Neural crest cell (in vitro differentiated cells): ENCODE results near the gene HNRNPR. TPM values are rescaled to one million over a fixed set of nuclear protein-coding genes. Genes with fewer than 3 reads are reported as not detected.
"Not testable (repeated sequence)": the region's sequence is repeated elsewhere in the genome, so short reads cannot be mapped to it uniquely, and the experiment has no call there.

Experiments
- DNase-seq: peaks from one replicate; pipeline ENCODE4 v3.0.0; 2021; ENCODE audit warnings: low read depth, mixed read lengths, low spot score
- H3K27ac Mint-ChIP-seq: one replicate; pipeline ENCODE4 v1.8.0; 2021; ENCODE audit warnings: mild to moderate bottlenecking, mixed read lengths; ENCODE audit not compliant: unreplicated experiment
- H3K27me3 Mint-ChIP-seq: 2 replicates; pipeline ENCODE4 v1.8.0; 2021; ENCODE audit warnings: low read depth, mild to moderate bottlenecking, mixed read lengths
- H3K36me3 Mint-ChIP-seq: 2 replicates; pipeline ENCODE4 v1.8.0; 2021; ENCODE audit warnings: low read depth, mild to moderate bottlenecking, mixed read lengths
- H3K4me1 Mint-ChIP-seq: 2 replicates; pipeline ENCODE4 v1.8.0; 2021; ENCODE audit warnings: mixed read lengths
- H3K4me3 Mint-ChIP-seq: one replicate; pipeline ENCODE4 v1.8.0; 2021; ENCODE audit warnings: mild to moderate bottlenecking, mixed read lengths
- H3K9me3 Mint-ChIP-seq: 2 replicates; pipeline ENCODE4 v1.8.0; 2021; ENCODE audit warnings: mixed read lengths
- total RNA-seq: library from RNA; stranded (reverse); gene quantifications from 2 replicates; pipeline ENCODE4 v1.2.1, GENCODE V29; 2021
- TF ChIP-seq, protein P1 (sequence below): fragments of 200-600 bp; sonication (generic); conservative IDR thresholded peaks from 2 replicates; pipeline ENCODE4 v1.5.0; 2021; ENCODE audit warnings: antibody characterized with exemption, mild to moderate bottlenecking

HNRNPR gene
- total RNA-seq, 1 donor from 2014 or later = 293 TPM

DNA sequence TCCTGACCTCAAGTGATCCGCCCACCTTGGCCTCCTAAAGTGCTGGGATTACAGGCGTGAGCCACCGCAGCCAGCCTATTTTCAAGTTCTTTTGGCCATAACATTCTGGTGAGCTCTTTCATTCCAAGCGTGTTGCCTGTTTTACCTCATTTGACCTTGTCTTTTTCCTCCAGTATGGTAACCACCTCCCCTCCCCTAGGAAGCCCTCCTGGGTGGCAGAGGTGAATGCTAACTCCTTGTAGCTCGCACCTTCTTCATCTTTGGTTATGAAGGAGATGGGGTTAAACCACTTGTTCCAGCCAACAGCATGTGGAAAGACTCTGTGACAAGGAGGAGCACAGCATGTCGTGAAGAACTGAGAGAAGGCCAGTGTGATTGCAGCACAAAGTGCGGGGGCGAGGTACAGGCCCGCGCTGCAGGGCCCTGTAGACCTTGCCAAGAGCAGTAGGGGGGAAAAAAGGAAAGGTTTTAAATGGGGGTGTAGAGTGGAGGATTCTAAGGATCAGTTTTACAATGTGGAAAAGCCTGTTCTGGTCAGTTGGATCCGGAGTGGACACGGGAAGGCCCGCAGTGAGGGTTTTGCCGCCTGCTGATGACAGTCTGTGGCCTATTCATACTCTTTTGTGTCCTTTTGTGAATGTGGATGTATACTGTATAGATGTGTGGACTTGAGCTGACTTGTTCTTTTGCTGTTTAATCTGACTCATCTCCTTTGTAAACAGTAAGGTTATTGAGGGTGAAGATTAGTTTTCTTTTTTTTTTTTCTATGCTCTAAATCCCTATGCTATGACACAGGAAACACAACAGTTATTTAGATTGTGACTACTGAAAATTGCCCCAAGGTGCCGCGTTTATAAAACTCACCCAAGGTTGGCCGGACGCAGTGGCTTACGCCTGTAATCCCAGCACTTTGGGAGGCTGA lies 33.1 kb upstream of the HNRNPR start:
- Mint-ChIP-seq H3K36me3 (no peaks in the 10 kb centered on the region), H3K4me1 (peaks cover 17% of the 10 kb centered on the region), H3K27ac (peak overlapping the region; percentile 53), H3K4me3 (peak overlapping the region; percentile 17), H3K27me3 (no peaks in the 10 kb centered on the region), H3K9me3 (peaks cover 3% of the 10 kb centered on the region)
- no peak for DNase-seq
- TF ChIP-seq, protein P1, sequence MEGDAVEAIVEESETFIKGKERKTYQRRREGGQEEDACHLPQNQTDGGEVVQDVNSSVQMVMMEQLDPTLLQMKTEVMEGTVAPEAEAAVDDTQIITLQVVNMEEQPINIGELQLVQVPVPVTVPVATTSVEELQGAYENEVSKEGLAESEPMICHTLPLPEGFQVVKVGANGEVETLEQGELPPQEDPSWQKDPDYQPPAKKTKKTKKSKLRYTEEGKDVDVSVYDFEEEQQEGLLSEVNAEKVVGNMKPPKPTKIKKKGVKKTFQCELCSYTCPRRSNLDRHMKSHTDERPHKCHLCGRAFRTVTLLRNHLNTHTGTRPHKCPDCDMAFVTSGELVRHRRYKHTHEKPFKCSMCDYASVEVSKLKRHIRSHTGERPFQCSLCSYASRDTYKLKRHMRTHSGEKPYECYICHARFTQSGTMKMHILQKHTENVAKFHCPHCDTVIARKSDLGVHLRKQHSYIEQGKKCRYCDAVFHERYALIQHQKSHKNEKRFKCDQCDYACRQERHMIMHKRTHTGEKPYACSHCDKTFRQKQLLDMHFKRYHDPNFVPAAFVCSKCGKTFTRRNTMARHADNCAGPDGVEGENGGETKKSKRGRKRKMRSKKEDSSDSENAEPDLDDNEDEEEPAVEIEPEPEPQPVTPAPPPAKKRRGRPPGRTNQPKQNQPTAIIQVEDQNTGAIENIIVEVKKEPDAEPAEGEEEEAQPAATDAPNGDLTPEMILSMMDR = no peak

DNA sequence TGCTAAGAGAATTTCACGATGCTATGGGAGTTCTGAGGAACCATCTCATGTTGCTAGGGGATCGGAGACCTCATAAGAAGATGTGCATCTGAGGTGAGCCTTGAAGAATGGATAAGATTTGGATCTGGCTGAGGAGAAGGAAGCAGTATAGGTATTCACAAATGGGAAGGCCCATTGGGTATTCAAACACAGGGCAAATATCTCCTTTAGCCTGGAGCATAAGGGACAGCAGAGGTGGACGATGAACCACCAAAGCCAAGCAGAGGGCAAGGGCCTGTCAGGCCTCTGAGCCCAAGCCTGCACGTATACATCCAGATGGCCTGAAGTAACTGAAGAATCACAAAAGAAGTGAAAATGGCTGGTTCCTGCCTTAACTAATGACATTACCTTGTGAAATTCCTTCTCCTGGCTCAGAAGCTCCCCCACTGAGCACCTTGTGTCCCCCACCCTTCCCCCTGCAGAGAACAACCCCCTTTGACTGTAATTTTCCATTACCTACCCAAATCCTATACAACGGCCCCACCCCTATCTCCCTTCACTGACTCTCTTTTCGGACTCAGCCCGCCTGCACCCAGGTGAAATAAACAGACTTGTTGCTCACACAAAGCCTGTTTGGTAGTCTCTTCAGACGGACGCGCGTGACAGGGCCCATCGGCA lies 30.1 kb upstream of the HNRNPR start:
- not testable (repeated sequence) for H3K9me3 Mint-ChIP-seq, H3K27ac Mint-ChIP-seq, H3K27me3 Mint-ChIP-seq, H3K36me3 Mint-ChIP-seq, DNase-seq, H3K4me3 Mint-ChIP-seq
- peaks cover 46% of the 10 kb centered on the region for H3K4me1 Mint-ChIP-seq

DNA sequence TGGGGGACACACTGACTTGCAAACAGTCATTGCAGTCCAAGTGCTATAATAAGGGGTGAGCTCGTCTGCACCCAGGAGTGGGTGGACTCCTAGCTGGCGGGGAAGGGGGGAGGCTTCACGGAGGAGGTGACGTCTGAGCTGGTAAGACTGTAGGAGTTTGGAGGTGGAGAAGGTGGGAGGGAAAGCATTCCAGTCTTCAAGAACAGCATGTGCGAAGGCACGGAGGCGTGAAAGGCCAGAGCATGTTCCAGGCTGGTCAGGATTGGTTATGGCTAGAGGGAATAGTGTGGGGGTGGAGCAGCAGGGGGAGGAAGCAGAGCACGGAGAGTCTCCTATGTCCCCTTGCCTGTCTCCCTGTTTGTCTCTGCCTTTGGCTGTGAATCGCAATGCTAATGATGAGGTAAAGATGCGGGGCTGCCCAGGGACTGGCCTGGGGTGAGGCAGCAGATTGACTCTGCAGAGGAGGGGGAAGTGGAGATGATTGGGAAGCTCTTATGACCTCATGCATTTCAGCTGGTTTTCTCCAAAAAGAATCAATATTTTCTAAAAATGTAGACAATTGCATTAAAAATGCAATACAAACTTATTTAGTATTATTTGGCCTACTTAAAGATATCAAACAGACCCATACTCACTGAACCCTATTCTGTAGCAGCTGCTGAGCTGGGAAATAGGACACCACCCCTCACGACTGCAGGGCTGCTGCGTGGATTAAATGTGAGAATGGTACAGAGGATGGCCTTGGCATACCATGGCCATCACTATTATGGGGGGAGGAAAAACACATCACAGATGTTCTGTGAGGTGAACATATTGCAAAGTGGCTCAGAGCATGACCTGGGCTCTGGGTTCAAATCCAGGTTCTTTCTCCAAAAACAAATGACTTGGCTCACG lies 28.1 kb upstream of the HNRNPR start:
- no peaks in the 10 kb centered on the region for H3K36me3 Mint-ChIP-seq
- peak overlapping the region; percentile 68 for H3K27ac Mint-ChIP-seq
- DNase-seq = no peak
- TF ChIP-seq, protein P1 = no peak
- H3K27me3 Mint-ChIP-seq = no peaks in the 10 kb centered on the region
- H3K9me3 Mint-ChIP-seq = no peaks in the 10 kb centered on the region
- H3K4me1 Mint-ChIP-seq = peaks cover 50% of the 10 kb centered on the region
- peak overlapping the region; percentile 75 for H3K4me3 Mint-ChIP-seq

DNA sequence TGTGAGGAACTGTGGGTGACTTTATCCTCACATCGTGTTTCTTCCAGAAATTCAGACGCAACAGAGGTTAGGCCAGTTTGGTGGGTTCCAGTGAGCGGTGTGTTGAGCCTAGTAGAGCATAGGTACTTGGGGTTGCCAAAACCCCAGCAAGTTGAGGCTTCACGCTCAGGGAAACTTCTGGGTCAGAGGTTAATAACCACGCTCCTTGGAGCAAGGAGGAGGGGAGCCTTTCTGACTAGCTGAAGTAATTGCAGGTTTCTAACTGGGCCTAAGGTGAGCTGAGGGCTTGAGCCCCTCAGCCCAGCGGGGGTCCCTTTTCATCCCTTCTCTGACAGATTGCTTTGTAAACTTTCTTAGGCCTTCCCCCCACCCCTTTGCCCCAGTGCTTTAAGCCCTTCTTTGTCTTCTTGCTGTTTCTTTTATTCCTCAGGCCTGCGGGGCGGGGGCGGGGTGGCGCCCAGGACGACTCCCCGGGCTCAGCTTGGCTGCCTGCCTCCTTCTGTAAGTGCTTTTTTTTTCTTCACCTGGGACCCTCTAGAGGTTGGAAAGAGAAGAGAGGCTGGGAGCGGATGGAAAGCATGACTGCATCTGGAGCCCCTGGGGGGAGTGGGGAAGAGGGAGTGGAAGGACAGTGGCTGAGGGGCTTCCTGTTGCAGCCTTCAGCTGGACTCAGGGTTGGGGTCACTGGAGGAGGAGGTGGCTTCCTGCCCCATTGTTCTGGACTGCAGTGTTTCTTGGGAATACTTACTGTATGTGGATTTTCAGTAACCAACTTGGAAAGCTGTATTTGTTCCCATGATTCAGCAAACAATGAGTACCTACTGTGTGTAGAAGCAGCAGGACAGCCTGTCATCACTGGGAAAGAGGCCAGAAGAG lies 26.9 kb upstream of the HNRNPR start:
- no peaks in the 10 kb centered on the region for H3K9me3 Mint-ChIP-seq
- peak; percentile 30 for DNase-seq
- TF ChIP-seq, protein P1 = no peak
- peak overlapping the region; percentile 69 for H3K27ac Mint-ChIP-seq
- H3K4me3 Mint-ChIP-seq = peak overlapping the region; percentile 98
- H3K27me3 Mint-ChIP-seq = no peaks in the 10 kb centered on the region
- peaks cover 59% of the 10 kb centered on the region for H3K4me1 Mint-ChIP-seq
- H3K36me3 Mint-ChIP-seq = peaks cover 2% of the 10 kb centered on the region

DNA sequence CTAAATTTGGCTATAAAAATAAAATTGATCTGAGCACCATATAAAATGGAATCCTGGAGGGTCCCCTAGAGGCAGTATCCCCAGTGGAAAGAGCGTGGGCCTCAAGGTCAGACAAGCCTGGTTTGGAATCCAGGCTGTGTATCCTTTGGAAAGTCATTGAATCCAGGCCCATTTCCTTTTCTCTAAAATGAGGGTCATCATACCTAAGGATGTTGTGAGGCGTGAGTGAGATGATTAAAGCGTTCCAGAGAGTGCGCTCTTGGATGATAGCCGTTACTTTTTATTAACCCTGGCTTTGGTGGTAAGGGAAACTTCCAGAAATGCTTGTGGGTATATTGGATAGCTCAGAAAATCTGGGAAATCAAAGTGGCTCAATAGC lies 26.2 kb upstream of the HNRNPR start:
- H3K4me1 Mint-ChIP-seq = peaks cover 62% of the 10 kb centered on the region
- no peaks in the 10 kb centered on the region for H3K27me3 Mint-ChIP-seq
- DNase-seq = no peak
- H3K27ac Mint-ChIP-seq = peak overlapping the region; percentile 4
- H3K36me3 Mint-ChIP-seq = peaks cover 6% of the 10 kb centered on the region
- H3K9me3 Mint-ChIP-seq = no peaks in the 10 kb centered on the region
- TF ChIP-seq, protein P1 = no peak
- H3K4me3 Mint-ChIP-seq = peak overlapping the region; percentile 98
